Neuronal stem cell (in vitro differentiated cells): ENCODE measurements around the gene SHMT2.

Experiments used
- DNase-seq: peaks from one replicate; pipeline ENCODE4 v3.0.0-alpha.2; 2013; ENCODE audit warnings: low spot score
- H2AFZ ChIP-seq: one replicate; pipeline ENCODE4 v1.6.1; 2013; ENCODE audit warnings: mild to moderate bottlenecking, low read length, inconsistent platforms
- H2AK5ac ChIP-seq: 2 replicates; pipeline ENCODE4 v1.6.1; 2013; ENCODE audit warnings: low read depth, mild to moderate bottlenecking, inconsistent platforms, low read length, moderate library complexity, mixed read lengths
- H2BK120ac ChIP-seq: 2 replicates; pipeline ENCODE4 v1.6.1; 2013; ENCODE audit warnings: low read depth, mild to moderate bottlenecking, inconsistent platforms, low read length, moderate library complexity, mixed read lengths
- H2BK12ac ChIP-seq: one replicate; pipeline ENCODE4 v1.6.1; 2013; ENCODE audit warnings: low read length, inconsistent platforms
- H2BK15ac ChIP-seq: 2 replicates; pipeline ENCODE4 v1.6.1; 2013; ENCODE audit warnings: mild to moderate bottlenecking, low read length, inconsistent platforms, mixed read lengths
- H2BK5ac ChIP-seq: one replicate; pipeline ENCODE4 v1.6.1; 2013; ENCODE audit warnings: inconsistent platforms, mild to moderate bottlenecking, low read length, moderate library complexity
- H3K14ac ChIP-seq: one replicate; pipeline ENCODE4 v1.6.1; 2013; ENCODE audit warnings: low read length, inconsistent platforms
- H3K18ac ChIP-seq: 2 replicates; pipeline ENCODE4 v1.6.1; 2013; ENCODE audit warnings: low read length, inconsistent platforms
- H3K23ac ChIP-seq: 2 replicates; pipeline ENCODE4 v1.6.1; 2013; ENCODE audit warnings: low read depth, mild to moderate bottlenecking, mixed read lengths, low read length, inconsistent platforms; ENCODE audit not compliant: poor library complexity
- H3K27ac ChIP-seq: replicated peaks from 3 replicates; pipeline ENCODE4 v1.5.1; 2013; ENCODE audit warnings: low read length, inconsistent platforms
- H3K27me3 ChIP-seq, 3 experiments: 2 replicates each; pipeline ENCODE4 v1.6.1; 2013; ENCODE audit warnings: low read length in 3 of 3, mild to moderate bottlenecking in 2 of 3, inconsistent platforms in 1 of 3, low read depth in 1 of 3, mixed read lengths in 1 of 3, moderate library complexity in 1 of 3; ENCODE audit not compliant: control insufficient read depth in 3 of 3, insufficient read depth in 3 of 3
- H3K36me3 ChIP-seq, 2 donors: replicated peaks in 1 of 2; 2 replicates each; pipeline ENCODE4 v1.6.1; 2013; ENCODE audit warnings: low read length in 2 of 2; ENCODE audit not compliant: control insufficient read depth in 2 of 2, insufficient read depth in 2 of 2
- H3K4ac ChIP-seq: 2 replicates; pipeline ENCODE4 v1.6.1; 2013; ENCODE audit warnings: inconsistent platforms, mild to moderate bottlenecking, low read length, moderate library complexity
- H3K4me1 ChIP-seq, 2 donors: 1 replicate in 1 of 2; 2 replicates in 1 of 2; pipeline ENCODE4 v1.6.1; 2013; ENCODE audit warnings: low read length in 2 of 2, low read depth in 1 of 2; ENCODE audit not compliant: control insufficient read depth in 2 of 2, insufficient read depth in 1 of 2
- H3K4me2 ChIP-seq: one replicate; pipeline ENCODE4 v1.6.1; 2013; ENCODE audit warnings: mild to moderate bottlenecking, low read length, inconsistent platforms; ENCODE audit not compliant: insufficient read depth, poor library complexity, severe bottlenecking
- H3K4me3 ChIP-seq, 2 donors: 2 replicates each; pipeline ENCODE4 v1.5.1; 2013; ENCODE audit warnings: low read length in 2 of 2, mild to moderate bottlenecking in 2 of 2, inconsistent platforms in 1 of 2, moderate library complexity in 1 of 2
- H3K79me1 ChIP-seq: one replicate; pipeline ENCODE4 v1.6.1; 2013; ENCODE audit warnings: low read depth, mild to moderate bottlenecking, inconsistent platforms, low read length, moderate library complexity
- H3K9ac ChIP-seq: one replicate; pipeline ENCODE4 v1.6.1; 2013; ENCODE audit warnings: mild to moderate bottlenecking, low read depth, low read length, inconsistent platforms; ENCODE audit not compliant: poor library complexity
- H3K9me3 ChIP-seq, 2 donors: replicated peaks in 1 of 2; 2 replicates each; pipeline versions ENCODE3 to v1.6.1; 2013; ENCODE audit warnings: low read length in 2 of 2, mild to moderate bottlenecking in 2 of 2, inconsistent platforms in 1 of 2, low read depth in 1 of 2, mixed read lengths in 1 of 2, moderate library complexity in 1 of 2; ENCODE audit not compliant: control insufficient read depth in 2 of 2, insufficient read depth in 1 of 2
- H4K8ac ChIP-seq: one replicate; pipeline ENCODE4 v1.6.1; 2013; ENCODE audit warnings: low read depth, mild to moderate bottlenecking, inconsistent platforms, low read length, moderate library complexity
- H4K91ac ChIP-seq: one replicate; pipeline ENCODE4 v1.6.1; 2013; ENCODE audit warnings: low read length, low read depth, mild to moderate bottlenecking, inconsistent platforms; ENCODE audit not compliant: poor library complexity
- WGBS, 2 donors: extraction: QIAGEN DNeasy Blood & Tissue Kit; methylation state at CpG; one replicate each; pipeline ENCODE4 v1.1.7; 2013; ENCODE audit warnings: missing lambda C conversion rate in 2 of 2, mixed read lengths in 1 of 2; ENCODE audit not compliant: insufficient read length in 2 of 2, insufficient replicate concordance in 1 of 2; ENCODE audit errors: extremely low coverage in 2 of 2; 5-methylcytosine and 5-hydroxymethylcytosine counted together

The SHMT2 gene

GRCh38 chr12:57236925-57237595, 7.5 kb downstream of the SHMT2 start:
- no peak for DNase-seq
- Histone ChIP-seq H2BK120ac (no peak overlapping the region), H4K8ac (no peak overlapping the region), H3K79me1 (no peaks in the 10 kb centered on the region), H3K9me3 (no peaks in the 10 kb centered on the region), H3K23ac (no peak overlapping the region), H4K91ac (no peak overlapping the region), H2BK5ac (no peak overlapping the region), H3K9ac (no peak overlapping the region), H3K4me3 (no peak overlapping the region), H3K4me1 (peaks cover 30 to 44% of the 10 kb centered on the region in 2 donors), H3K14ac (no peak overlapping the region), H2AK5ac (no peak overlapping the region), H3K27me3 (peaks cover 14 to 69% (median 35%) of the 10 kb centered on the region in 3 experiments), H2AFZ (no peak overlapping the region), H3K27ac (no peak overlapping the region), H2BK12ac (no peak overlapping the region), H3K4ac (no peak overlapping the region), H3K4me2 (no peak overlapping the region), H2BK15ac (no peak overlapping the region), H3K36me3 (peaks cover 26 to 37% of the 10 kb centered on the region in 2 donors), H3K18ac (no peak overlapping the region)
- no CpG with 5 or more reads among the region's 9 CpGs for WGBS, 2 donors

GRCh38 chr12:57237596-57237931, 8.1 kb downstream of the SHMT2 start:
- no peak overlapping the region for H2BK5ac ChIP-seq
- no peak overlapping the region for H3K14ac ChIP-seq
- H3K23ac ChIP-seq, result no peak overlapping the region
- H3K27me3 ChIP-seq, result peaks cover 19 to 74% (median 40%) of the 10 kb centered on the region in 3 experiments
- no peak overlapping the region for H2AFZ ChIP-seq
- H2BK15ac ChIP-seq, result no peak overlapping the region
- H3K9ac ChIP-seq, result no peak overlapping the region
- H3K4ac ChIP-seq, result no peak overlapping the region
- H3K18ac ChIP-seq, result no peak overlapping the region
- peak overlapping the region in 1 of 2 donors; percentile 58 for H3K4me3 ChIP-seq
- no peak for DNase-seq
- H2AK5ac ChIP-seq, result no peak overlapping the region
- H3K27ac ChIP-seq, result no peak overlapping the region
- no peak overlapping the region for H4K8ac ChIP-seq
- peaks cover 21 to 32% of the 10 kb centered on the region in 2 donors for H3K36me3 ChIP-seq
- peaks cover 2% of the 10 kb centered on the region for H3K79me1 ChIP-seq
- no peaks in the 10 kb centered on the region for H3K9me3 ChIP-seq
- peaks cover 34 to 48% of the 10 kb centered on the region in 2 donors for H3K4me1 ChIP-seq
- H3K4me2 ChIP-seq, result peak overlapping the region; percentile 93
- no peak overlapping the region for H2BK120ac ChIP-seq
- no peak overlapping the region for H2BK12ac ChIP-seq
- no peak overlapping the region for H4K91ac ChIP-seq
- WGBS, 2 donors, result no CpG with 5 or more reads among the region's 5 CpGs

GRCh38 chr12:57237932-57238853, 8.7 kb downstream of the SHMT2 start:
- Histone ChIP-seq H3K4ac (no peak overlapping the region), H3K23ac (peak overlapping the region; percentile 52), H2BK15ac (peak overlapping the region; percentile 93), H3K36me3 (peaks cover 15 to 25% of the 10 kb centered on the region in 2 donors), H3K14ac (no peak overlapping the region), H3K9me3 (no peaks in the 10 kb centered on the region), H3K4me2 (peak overlapping the region; percentile 93), H2AK5ac (peak overlapping the region; percentile 78), H3K4me1 (peaks cover 38 to 50% of the 10 kb centered on the region in 2 donors), H2BK120ac (no peak overlapping the region), H4K8ac (no peak overlapping the region), H3K9ac (peak overlapping the region; percentile 35), H3K18ac (peak overlapping the region; percentile 92), H4K91ac (no peak overlapping the region), H3K27me3 (peaks cover 22 to 78% (median 42%) of the 10 kb centered on the region in 3 experiments), H2BK12ac (no peak overlapping the region), H3K4me3 (peak overlapping the region; percentile 56 to 58), H2BK5ac (peak overlapping the region; percentile 72), H2AFZ (peak overlapping the region; percentile 91), H3K79me1 (peaks cover 2% of the 10 kb centered on the region), H3K27ac (no peak overlapping the region)
- no CpG with 5 or more reads among the region's 63 CpGs for WGBS, 2 donors
- DNase-seq, result no peak
